ENCODE results near the gene MUC12.

MUC12 gene

DNA sequence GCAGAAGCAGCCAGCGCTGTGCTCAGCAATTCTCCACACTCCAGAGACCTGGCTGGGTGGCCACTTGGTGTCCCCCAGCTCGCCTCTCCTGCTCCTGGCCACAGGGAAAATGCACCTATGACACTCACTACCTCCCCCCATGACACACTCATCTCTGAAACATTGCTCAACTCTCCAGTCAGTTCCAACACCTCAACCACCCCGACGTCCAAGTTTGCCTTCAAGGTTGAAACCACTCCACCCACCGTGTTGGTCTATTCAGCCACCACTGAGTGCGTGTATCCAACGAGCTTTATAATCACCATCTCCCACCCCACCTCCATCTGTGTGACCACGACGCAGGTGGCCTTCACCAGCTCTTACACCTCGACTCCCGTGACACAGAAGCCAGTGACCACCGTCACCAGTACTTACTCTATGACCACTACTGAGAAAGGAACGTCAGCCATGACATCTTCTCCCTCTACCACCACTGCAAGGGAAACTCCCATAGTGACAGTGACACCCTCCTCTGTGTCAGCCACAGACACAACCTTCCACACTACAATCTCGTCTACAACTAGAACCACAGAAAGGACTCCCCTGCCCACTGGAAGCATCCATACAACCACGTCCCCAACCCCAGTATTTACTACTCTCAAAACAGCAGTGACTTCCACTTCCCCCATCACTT is 17.3 kb upstream of the MUC12 start:
- H3K4me2 ChIP-seq, result no peak overlapping the region
- no peak overlapping the region for H2AFZ ChIP-seq (ENCODE audit: low read depth)
- no peak overlapping the region for H3K9ac ChIP-seq
- H3K4me3 ChIP-seq (IDR thresholded peaks at IDR 0.05; ENCODE audit: insufficient read depth, low read depth, low read length), result no peak overlapping the region
- H3K79me2 ChIP-seq (ENCODE audit: insufficient read depth, low read depth), result no peaks in the 10 kb centered on the region
- no peaks in the 10 kb centered on the region for H3K36me3 ChIP-seq (ENCODE audit: insufficient read depth)
- H3K4me1 ChIP-seq (ENCODE audit: low read depth, poor library complexity, severe bottlenecking), result no peaks in the 10 kb centered on the region
- H3K27ac ChIP-seq, result no peak overlapping the region
- no peaks in the 10 kb centered on the region for H4K20me1 ChIP-seq (ENCODE audit: insufficient read depth)
- TF ChIP-seq, protein P1, sequence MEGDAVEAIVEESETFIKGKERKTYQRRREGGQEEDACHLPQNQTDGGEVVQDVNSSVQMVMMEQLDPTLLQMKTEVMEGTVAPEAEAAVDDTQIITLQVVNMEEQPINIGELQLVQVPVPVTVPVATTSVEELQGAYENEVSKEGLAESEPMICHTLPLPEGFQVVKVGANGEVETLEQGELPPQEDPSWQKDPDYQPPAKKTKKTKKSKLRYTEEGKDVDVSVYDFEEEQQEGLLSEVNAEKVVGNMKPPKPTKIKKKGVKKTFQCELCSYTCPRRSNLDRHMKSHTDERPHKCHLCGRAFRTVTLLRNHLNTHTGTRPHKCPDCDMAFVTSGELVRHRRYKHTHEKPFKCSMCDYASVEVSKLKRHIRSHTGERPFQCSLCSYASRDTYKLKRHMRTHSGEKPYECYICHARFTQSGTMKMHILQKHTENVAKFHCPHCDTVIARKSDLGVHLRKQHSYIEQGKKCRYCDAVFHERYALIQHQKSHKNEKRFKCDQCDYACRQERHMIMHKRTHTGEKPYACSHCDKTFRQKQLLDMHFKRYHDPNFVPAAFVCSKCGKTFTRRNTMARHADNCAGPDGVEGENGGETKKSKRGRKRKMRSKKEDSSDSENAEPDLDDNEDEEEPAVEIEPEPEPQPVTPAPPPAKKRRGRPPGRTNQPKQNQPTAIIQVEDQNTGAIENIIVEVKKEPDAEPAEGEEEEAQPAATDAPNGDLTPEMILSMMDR (conservative IDR thresholded peaks at IDR 0.05; ENCODE audit: low read depth, low read length), result no peak
- peaks cover 41% of the 10 kb centered on the region; the same call in 1 of the 2 replicates for H3K27me3 ChIP-seq (ENCODE audit: insufficient read depth, low read depth)

DNA sequence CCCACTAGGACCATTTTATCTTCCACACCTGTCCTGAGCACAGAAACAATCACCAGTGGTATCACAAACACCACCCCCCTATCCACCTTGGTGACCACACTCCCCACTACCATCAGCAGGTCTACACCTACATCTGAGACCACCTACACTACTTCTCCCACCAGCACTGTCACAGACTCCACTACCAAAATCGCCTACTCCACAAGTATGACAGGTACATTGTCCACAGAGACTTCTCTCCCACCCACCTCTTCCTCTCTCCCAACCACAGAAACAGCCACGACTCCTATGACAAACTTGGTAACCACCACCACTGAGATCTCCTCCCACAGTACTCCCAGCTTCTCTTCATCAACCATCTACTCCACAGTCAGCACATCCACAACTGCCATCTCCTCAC is 16.7 kb upstream of the MUC12 start:
- Histone ChIP-seq H3K27ac (no peak overlapping the region), H3K9ac (no peak overlapping the region), H3K36me3 (ENCODE audit: insufficient read depth) (no peaks in the 10 kb centered on the region), H2AFZ (ENCODE audit: low read depth) (no peak overlapping the region), H3K27me3 (ENCODE audit: insufficient read depth, low read depth) (peaks cover 41% of the 10 kb centered on the region; the same call in 1 of the 2 replicates), H4K20me1 (ENCODE audit: insufficient read depth) (no peaks in the 10 kb centered on the region), H3K79me2 (ENCODE audit: insufficient read depth, low read depth) (no peaks in the 10 kb centered on the region), H3K4me3 (IDR thresholded peaks at IDR 0.05; ENCODE audit: insufficient read depth, low read depth, low read length) (no peak overlapping the region), H3K4me2 (no peak overlapping the region), H3K4me1 (ENCODE audit: low read depth, poor library complexity, severe bottlenecking) (no peaks in the 10 kb centered on the region)
- TF ChIP-seq, protein P1 (conservative IDR thresholded peaks at IDR 0.05; ENCODE audit: low read depth, low read length), result no peak

DNA sequence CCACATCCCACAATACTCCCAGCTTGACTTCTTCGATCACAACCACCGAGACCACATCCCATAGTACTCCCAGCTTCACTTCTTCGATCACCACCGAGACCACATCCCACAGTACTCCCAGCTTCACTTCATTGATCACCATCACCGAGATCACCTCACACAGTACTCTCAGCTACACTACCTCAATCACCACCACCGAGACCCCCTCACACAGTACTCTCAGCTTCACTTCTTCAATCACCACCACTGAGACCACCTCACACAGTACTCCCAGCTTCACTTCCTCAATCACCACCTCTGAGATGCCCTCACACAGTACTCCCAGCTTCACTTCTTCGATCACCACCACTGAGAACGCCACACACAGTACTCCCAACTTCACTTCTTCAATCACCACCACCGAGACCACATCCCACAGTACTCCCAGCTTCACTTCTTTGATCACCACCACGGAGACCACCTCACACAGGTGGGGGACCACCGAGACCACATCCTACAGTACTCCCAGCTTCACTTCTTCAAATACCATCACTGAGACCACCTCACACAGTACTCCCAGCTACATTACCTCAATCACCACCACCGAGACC is 11.4 kb upstream of the MUC12 start:
- TF ChIP-seq, protein P1 (conservative IDR thresholded peaks at IDR 0.05; ENCODE audit: low read depth, low read length), result no peak
- Histone ChIP-seq H3K79me2 (ENCODE audit: insufficient read depth, low read depth) (no peaks in the 10 kb centered on the region), H4K20me1 (ENCODE audit: insufficient read depth) (no peaks in the 10 kb centered on the region), H3K27ac (no peak overlapping the region), H3K4me2 (no peak overlapping the region), H3K9ac (no peak overlapping the region), H3K4me1 (ENCODE audit: low read depth, poor library complexity, severe bottlenecking) (no peaks in the 10 kb centered on the region), H3K27me3 (ENCODE audit: insufficient read depth, low read depth) (peaks cover 42% of the 10 kb centered on the region), H3K36me3 (ENCODE audit: insufficient read depth) (no peaks in the 10 kb centered on the region), H2AFZ (ENCODE audit: low read depth) (no peak overlapping the region), H3K4me3 (IDR thresholded peaks at IDR 0.05; ENCODE audit: insufficient read depth, low read depth, low read length) (no peak overlapping the region)

DNA sequence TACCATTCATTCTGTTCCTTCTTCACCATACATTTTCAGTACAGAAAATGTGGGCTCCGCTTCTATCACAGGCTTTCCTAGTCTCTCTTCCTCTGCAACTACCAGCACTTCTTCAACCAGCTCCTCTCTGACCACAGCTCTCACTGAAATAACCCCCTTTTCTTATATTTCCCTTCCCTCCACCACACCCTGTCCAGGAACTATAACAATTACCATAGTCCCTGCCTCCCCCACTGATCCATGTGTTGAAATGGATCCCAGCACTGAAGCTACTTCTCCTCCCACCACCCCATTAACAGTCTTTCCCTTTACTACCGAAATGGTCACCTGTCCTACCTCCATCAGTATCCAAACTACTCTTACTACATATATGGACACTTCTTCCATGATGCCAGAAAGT is 9.5 kb upstream of the MUC12 start:
- Histone ChIP-seq H3K4me1 (ENCODE audit: low read depth, poor library complexity, severe bottlenecking) (no peaks in the 10 kb centered on the region), H3K4me3 (IDR thresholded peaks at IDR 0.05; ENCODE audit: insufficient read depth, low read depth, low read length) (no peak overlapping the region), H4K20me1 (ENCODE audit: insufficient read depth) (no peaks in the 10 kb centered on the region), H3K79me2 (ENCODE audit: insufficient read depth, low read depth) (no peaks in the 10 kb centered on the region), H3K9ac (no peak overlapping the region), H2AFZ (ENCODE audit: low read depth) (no peak overlapping the region), H3K27me3 (ENCODE audit: insufficient read depth, low read depth) (peaks cover 44% of the 10 kb centered on the region), H3K4me2 (no peak overlapping the region), H3K36me3 (ENCODE audit: insufficient read depth) (no peaks in the 10 kb centered on the region), H3K27ac (no peak overlapping the region)
- TF ChIP-seq, protein P1 (conservative IDR thresholded peaks at IDR 0.05; ENCODE audit: low read depth, low read length), result no peak
